NK-92 treated with Interleukin-12 subunit alpha and Interleukin-12 subunit beta, amount 100 ng/mL, for 24 hours (cell line): ENCODE data around the gene USP34.
A peak's percentile ranks its signal among the peaks of the same experiment; 100 is the strongest.
"Not testable (repeated sequence)": the region's sequence is repeated elsewhere in the genome, so short reads cannot be mapped to it uniquely, and the experiment has no call there.

ENCODE experiments used
- DNase-seq: peaks from one replicate; lab custom pipeline; 2025; lab: John Stamatoyannopoulos, UW

Gene USP34, protein sequence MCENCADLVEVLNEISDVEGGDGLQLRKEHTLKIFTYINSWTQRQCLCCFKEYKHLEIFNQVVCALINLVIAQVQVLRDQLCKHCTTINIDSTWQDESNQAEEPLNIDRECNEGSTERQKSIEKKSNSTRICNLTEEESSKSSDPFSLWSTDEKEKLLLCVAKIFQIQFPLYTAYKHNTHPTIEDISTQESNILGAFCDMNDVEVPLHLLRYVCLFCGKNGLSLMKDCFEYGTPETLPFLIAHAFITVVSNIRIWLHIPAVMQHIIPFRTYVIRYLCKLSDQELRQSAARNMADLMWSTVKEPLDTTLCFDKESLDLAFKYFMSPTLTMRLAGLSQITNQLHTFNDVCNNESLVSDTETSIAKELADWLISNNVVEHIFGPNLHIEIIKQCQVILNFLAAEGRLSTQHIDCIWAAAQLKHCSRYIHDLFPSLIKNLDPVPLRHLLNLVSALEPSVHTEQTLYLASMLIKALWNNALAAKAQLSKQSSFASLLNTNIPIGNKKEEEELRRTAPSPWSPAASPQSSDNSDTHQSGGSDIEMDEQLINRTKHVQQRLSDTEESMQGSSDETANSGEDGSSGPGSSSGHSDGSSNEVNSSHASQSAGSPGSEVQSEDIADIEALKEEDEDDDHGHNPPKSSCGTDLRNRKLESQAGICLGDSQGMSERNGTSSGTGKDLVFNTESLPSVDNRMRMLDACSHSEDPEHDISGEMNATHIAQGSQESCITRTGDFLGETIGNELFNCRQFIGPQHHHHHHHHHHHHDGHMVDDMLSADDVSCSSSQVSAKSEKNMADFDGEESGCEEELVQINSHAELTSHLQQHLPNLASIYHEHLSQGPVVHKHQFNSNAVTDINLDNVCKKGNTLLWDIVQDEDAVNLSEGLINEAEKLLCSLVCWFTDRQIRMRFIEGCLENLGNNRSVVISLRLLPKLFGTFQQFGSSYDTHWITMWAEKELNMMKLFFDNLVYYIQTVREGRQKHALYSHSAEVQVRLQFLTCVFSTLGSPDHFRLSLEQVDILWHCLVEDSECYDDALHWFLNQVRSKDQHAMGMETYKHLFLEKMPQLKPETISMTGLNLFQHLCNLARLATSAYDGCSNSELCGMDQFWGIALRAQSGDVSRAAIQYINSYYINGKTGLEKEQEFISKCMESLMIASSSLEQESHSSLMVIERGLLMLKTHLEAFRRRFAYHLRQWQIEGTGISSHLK (N-terminal part only)

DNA sequence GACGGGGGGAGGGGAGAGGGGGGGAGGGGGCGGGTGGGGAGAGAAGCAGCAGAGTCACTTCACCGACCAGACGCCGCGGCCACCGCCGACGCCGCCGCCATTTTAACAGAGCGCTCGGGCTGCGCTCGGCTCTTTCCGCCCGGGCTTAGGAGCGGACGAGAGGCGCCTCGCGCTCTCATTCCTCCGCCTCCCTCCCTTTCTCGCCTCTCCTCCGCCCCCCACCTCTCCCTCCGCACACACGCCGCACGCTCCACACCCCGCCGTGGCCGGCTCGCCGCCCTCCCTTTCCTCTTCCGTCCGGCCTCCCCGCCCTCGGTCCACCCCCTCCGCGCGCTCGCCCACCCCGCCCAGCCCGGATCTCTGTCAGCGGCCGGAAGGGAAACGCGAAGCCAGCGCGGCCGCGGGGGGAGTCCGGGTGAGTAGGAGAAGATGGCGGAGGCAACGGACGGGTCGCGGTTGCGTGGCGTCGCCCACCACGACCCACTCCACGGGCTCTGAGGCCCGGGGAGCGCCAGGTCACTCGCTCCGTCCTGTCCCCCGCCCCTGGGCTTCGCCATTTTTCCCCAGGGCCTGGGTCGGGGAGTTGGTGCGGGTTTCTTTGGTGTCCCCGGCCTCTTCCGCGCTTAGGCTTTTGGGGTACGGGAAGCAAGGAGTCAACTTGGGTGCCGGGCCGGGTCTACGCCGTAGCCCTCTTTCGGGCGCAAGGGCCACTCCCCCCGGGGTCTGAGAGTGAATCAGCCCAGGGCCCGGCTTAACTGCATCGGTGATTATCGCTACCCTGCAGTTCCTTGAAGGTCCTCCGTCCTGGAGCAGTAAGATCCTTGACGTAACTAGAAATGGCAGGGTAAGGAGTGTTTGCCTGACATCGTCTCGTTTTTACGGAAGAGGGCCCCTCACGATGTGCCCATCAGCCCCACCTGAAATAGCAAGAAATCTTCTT is at the start of gene USP34:
USP34 (minus strand) TSS at position 123 of the 940 bp plus-strand sequence. CDS start 395 bp downstream, outside the sequence.
- DNase-seq = peak; percentile 89

DNA sequence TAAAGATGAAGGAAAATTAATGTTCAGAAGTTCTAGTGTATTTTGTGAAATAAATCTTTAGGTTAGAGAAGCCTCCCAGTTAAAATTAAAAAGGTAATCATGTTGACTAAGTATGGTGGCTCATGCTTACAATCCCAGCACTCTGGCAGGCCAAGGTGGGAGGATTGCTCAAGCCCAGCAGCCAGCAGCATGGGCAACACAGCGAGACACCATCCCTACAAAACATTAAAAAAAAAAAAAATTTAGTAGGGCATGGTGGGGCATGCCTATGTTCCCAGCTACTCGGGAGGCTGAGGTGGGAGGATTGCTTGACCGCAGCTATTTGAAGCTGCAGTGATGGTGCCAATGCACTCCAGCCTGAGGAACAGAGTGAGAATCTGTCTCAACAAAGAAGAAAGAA is 49.4 kb upstream of the USP34 start:
- DNase-seq = no peak

DNA sequence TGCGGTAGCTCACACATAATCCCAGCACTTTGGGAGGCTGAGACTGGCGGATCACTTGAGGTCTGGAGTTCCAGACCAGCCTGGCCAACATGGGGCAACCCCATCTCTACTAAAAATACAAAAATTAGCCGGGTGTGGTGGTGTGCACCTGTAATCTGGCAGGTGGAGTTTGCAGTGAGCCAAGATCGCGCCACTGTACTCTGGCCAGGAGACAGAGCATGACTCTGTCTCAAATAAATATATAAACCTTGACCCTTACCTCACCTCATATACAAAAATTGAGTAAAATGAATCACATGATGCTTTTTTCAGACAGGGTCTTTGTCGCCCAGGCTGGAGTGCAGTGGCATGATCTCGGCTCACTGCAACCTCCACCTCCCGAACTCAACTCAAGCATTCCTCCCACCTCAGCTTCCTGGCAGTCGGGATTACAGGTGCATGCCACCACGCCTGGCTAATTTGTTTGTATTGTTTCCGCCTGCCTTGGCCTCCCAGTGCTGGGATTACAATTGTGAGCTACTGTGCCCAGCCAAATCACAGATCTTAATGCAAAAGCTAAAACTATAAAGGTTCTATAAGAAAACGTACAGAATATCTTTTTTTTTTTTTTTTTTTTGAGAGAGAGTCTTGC is 42.0 kb upstream of the USP34 start:
- no peak for DNase-seq

DNA sequence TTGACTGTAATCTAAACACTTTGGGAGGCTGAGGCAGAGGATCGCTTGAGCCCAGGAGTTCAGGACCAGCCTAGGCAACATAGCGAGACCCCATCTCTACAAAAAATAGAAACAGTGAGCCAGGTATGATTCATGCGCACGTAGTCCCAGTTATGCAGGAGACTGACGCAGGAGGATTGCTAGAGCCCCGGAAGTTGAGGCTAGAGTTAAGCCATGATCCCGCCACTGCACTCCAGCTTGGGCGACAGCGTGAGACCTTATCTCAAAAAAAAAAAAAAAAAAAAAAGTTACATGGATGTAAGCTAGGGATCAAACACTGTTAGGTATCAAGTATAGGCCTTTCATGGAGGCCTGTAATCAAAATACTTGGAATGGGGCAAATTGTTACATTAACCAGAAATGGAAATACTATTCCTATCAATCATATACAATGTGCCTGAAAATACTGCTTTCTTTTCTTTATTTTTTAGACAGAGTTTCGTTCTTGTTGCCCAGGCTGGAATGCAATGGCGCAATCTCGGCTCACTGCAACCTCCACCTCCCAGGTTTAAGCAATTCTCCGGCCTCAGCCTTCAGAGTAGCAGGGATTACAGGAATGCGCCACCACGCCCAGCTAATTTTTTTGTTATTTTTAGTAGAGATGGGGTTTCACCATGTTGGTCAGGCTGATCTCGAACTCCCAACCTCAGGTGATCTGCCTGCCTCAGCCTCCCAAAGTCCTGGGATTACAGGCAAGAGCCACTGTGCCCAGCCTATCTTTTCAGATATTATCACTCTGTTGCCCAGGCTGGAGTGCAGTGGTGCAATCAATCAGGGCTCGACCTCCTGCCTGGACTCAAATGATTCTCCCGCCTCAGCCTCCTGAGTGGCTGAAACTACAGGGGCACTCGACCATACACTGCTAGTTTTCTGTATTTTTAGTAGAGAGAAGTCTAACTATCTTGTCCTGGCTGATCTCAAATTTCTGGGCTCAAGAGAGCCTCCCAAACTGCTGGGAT is 40.1 kb upstream of the USP34 start:
- DNase-seq = no peak

DNA sequence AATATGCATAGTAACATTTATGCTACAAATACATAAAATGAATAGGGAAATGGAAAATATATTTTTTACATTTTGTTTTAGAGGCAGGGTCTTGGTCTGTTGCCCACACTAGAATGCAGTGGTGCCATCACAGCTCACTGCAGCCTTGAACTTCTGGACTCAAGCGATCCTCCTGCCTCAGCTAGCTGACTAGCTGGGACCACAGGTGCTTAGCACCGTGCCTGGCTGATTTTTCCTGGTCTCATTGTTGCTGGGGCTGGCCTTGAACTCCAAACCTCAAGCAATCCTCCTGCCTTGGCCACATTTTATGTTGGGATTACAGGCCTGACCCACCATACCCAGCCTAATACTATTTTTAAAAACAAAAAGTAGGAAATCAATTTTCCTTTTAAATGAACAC is 34.1 kb upstream of the USP34 start:
- no peak for DNase-seq

DNA sequence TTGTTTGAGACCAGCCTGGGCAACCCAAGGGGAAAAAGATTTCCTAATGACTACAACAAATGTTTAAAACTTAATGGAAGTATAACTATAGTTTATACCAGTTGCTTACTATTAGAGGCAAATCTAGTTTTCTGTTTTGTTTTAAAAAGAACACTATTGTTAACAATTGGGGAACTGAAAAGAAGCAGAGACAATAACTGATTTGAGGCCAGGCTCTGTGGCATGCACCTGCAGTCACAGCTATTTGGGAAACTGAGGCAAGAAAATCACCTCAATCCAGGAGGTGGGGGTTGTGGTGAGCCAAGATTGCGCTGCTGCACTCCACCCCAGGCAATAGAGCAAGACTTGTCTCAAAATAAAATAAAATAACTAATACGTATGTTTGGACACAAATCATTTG is 28.2 kb upstream of the USP34 start:
- DNase-seq = no peak

DNA sequence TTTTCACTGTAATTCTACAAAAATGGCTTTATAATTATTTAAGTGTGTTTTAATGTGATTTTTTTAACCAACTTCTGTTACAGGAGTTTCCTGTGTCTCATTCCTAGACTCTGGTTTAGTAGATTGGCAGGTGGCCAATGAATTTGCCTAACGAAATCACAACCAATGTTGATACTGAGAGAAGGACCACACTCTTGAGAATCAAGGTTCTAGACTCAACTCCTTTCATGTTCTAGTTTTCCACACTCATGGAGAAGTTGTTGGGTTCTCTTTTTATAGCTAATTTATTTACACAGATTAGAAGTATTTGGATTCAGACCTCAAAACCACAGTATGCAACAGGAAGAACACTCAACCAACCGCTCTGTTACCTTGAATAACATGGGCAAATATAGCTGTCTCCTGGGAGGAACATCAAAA is 22.6 kb upstream of the USP34 start:
- DNase-seq = no peak

DNA sequence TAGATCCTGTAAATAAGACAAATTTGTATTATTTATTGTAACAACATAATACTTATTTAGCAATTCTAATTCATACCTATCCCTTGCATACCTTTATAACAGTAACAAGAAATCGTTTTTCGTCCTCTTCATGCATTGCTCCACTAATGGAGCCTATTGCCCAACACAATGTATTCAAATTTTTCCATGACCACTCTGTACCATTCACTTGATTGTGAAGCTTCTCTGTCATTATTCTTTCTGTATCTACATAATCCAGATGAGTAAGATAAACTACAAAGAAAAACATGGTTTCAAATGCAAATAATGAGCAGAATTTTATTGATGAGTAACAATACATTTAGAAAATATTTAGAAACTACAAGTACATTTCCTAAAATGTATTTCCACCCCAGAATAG is 21.6 kb upstream of the USP34 start:
- no peak for DNase-seq

DNA sequence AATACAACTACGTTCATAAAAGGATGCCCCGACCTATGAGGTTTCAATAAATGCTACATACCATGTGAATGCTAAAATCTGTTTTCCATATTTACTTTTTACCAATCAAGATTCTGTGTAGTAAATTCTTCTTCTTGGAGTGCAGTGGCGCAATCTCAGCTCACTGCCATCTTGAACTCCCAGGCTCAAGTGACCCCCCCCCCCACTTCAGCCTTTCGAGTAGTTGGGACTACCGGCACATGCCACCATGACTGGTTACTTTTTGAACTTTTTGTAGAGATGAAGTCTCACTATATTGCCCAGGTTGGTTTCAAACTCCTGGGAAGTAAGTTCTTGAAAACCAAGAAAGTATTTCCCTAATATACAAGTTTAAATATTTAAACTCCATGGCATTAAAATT is 14.4 kb upstream of the USP34 start:
- no peak for DNase-seq

DNA sequence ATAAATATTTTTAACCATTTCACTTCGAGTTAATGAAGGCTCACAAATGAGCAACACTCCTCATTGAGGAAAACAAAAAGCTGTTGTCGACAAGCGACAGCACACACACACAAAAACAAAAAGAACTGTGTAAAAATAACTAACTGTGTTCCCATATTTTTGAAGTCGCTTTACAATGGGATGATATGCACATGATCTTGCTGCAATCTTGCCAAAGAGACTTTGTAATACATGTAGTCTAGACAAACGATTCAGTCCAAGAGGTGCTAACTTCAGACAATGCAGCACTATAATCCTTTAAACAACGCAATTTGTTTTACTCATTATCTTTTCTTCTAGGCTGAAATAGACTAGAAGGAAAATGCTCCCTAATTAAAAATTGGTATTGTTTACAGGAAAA is 7.2 kb upstream of the USP34 start:
- DNase-seq = no peak

DNA sequence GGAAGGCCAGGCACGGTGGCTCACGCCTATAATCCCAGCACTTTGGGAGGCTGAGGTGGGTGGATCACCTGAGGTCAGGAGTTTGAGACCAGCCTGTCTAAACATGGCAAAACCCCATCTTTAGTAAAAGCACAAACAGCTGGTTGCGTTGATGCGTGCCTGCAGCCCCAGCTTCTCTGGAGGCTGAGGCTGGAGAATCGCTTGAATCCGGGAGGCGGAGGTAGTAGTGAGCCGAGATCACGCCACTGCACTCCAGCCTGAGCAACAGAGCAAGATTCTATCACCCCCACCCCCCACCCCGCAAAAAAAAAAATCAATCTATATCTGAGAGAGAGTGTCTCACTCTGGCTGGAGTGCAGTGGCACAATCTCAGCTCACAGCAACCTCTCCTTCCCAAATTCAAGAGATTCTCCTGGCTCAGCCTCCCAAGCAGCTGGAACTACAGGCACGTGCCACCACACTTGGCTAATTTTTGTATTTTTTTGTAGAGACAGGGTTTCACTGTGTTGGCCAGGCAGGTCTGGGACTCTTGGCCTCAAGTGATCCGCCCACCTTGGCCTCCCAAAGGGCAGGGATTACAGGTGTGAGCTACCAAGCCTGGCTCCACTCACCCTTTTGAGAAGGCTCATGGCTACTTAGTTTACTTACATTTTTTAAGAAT is 6.2 kb upstream of the USP34 start:
- DNase-seq = not testable (repeated sequence)

DNA sequence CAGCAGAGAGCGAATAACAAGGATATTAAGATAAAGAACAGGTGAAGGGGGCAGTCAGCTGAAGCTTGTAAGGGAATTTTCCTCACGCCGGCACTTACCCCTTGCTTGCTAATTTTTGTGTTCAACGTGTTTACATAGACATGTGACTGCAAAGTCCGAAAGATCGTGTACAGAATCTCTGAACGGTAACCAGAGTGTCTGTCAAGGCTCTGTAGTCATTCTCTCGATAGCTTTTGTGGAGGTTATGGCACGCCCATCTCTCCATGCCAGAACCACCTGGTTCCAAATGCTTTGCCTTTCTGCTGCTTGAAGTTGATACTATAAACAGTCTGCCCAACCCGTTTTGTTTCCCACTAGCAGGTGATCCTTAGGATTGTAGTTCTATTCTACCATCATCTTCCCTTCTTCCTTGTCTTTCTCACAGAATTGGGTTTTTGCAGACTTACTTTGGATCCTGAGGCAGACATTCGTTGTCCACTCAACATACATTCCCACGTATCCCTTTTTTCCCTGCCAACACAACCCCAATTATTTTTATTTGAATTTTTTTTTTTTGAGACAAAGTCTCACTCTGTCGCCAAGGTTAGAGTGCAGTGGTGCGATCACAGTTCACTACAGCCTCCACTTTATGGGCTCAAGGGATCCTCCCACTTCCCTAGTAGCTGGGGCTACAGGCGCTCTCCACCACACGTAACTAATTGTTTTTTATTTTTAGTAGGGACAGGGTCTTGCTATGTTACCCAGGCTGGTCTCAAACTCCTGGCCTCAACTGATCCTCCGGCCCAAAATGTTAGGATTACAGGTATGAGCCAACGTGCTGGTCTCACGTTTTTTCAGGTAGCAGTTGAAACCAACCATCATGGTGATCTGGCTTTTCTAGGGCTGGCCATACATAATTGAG is 1.3 kb upstream of the USP34 start:
- DNase-seq = no peak

DNA sequence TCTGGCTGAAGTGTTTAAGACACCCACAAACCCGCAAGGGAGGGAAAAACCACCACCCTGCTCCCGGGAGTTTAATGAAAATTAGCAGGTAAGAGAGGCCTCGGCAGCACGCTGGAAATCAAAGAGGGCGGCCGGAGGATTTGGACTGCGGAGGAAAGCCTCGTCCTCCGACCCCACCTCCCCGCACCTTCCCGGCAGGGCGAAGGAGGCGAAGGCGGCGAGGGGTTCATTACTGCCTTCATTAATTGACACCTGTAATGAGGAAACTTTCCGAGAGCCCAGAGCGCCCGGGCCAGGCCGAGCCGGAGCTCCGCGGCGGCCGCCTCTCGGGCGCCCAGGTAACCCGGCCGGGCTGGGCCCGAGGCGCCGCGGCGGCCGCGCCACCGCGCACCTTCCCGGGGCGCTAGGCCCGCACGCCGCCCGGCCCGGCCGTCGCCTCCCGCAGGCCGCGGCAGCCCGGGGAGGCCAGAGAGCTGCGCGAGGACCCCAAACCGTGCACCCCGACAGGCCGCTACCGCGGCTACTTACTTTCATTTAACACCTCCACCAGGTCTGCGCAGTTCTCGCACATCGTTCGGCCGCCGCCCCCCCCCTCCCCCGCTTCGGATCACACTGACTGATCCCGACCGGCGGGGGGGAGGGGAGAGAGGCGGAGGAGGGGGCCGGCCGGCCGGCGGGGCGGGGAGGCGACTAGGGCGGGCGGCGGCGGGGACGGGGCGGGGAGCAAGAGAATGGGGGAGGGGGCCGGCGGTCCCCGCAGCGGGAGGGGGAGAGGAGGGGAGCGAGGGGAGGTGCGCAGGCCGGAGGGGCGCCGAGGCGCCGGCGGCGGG is 550 bp downstream of the USP34 start:
- peak; percentile 83 for DNase-seq

DNA sequence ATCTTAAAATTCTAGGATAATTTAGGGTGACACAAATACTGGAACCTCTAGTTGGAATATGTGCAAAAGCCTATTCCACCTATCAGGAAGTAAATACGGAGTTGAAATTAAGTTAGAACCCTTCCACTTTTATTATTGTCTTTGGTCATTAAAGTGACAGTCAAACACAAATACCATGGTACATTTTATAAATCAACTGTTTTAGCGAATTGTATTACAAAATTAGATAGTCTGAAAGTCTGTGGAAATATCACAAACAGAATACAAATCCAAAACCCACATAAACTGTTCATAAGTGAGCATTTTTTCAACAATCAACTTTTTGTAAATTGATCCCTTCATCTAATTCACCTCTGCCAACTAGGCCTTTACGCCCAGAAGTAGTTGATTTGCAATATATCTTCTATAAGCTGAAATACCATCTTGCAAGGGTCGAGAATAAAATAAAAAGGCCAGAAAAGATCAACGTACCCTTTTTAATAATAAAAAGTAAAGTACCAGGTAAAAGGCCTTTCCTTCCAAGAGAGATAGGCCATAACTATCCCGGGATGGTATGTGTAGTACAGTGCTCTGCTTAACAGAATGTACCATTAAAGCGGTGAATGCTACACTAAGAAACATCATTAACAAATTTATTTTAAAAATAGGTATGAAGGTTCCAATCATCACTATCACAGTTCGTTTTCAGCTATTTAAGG is 1.3 kb downstream of the USP34 start:
- no peak for DNase-seq

DNA sequence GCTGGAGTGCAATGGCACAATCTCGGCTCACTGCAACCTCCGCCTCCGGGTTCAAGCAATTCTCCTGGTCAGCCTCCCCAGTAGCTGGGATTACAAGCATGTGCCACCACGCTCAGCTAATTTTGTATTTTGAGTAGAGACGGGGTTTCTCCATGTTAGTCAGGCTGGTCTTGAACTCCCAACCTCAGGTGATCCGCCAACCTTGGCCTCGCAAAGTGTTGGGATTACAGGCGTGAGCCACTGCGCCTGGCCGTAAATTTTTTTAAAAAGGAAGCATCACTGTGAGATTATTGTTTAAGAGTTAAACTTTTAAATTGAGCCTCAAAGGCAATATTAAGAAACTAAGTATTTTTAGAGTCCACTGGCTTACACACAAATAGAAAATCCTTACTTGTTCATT is 2.7 kb downstream of the USP34 start:
- not testable (repeated sequence) for DNase-seq

DNA sequence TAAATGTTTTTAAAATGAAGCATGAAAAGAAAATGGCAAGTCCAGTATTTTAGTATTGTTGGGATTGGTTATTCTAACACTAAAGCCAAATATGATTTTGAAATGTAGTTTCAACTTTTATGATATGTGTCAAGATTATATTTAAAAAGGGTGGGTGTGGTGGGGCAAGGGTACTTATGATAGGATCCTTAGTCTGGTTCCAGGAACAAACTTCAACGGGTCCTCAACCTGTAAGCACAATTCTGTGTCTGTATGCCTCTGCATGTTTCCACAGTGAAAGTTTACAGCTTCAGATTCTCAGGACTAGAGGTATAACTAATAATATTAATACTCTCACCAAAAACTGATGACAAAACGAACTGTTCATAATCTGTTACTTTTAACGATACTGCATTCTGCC is 5.8 kb downstream of the USP34 start:
- DNase-seq = no peak
